ENCODE measurements around the gene C1QA.

The C1QA gene

DNA sequence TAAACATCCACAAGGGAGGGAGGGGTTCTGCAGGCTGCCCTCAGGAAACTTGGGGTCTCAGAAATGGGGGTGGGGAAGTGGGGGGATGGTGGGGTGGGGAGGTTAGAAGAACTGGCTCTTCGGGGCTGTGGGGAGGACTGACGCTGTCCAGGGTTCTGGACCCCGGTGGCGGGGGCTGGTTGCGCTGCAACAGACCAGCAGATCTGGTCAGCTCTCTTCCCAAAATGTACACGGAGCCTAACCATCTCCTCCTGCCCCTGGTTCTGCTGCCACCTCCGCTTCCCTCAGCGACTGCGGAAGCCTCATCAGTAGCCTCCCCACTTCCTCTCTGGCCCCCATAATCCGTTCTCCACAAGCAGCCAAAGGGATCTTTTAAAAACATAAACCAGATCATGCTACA lies 29.3 kb upstream of the C1QA start:
- Histone ChIP-seq H3K4me2 (ENCODE audit: low read length) (no peak overlapping the region), H3K27me3 (ENCODE audit: low read depth, low read length) (no peaks in the 10 kb centered on the region), H3K9me3 (ENCODE audit: insufficient read depth, low read length) (no peaks in the 10 kb centered on the region), H3K27ac (ENCODE audit: low read length) (no peak overlapping the region), H3K4me3 (ENCODE audit: low read length) (no peak overlapping the region), H2AFZ (ENCODE audit: low read depth, low read length) (no peak overlapping the region), H4K20me1 (ENCODE audit: insufficient read depth, low read length) (0 out of 2 replicates have a peak, but pooled peaks cover 2% of the 10 kb centered on the region), H3K4me1 (ENCODE audit: low read length) (no peaks in the 10 kb centered on the region), H3K36me3 (replicated peaks; ENCODE audit: low read depth, low read length) (no peaks in the 10 kb centered on the region), H3K79me2 (ENCODE audit: low read length) (no peaks in the 10 kb centered on the region), H3K9ac (ENCODE audit: low read length) (no peak overlapping the region)
- TF ChIP-seq, protein P1, sequence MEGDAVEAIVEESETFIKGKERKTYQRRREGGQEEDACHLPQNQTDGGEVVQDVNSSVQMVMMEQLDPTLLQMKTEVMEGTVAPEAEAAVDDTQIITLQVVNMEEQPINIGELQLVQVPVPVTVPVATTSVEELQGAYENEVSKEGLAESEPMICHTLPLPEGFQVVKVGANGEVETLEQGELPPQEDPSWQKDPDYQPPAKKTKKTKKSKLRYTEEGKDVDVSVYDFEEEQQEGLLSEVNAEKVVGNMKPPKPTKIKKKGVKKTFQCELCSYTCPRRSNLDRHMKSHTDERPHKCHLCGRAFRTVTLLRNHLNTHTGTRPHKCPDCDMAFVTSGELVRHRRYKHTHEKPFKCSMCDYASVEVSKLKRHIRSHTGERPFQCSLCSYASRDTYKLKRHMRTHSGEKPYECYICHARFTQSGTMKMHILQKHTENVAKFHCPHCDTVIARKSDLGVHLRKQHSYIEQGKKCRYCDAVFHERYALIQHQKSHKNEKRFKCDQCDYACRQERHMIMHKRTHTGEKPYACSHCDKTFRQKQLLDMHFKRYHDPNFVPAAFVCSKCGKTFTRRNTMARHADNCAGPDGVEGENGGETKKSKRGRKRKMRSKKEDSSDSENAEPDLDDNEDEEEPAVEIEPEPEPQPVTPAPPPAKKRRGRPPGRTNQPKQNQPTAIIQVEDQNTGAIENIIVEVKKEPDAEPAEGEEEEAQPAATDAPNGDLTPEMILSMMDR (IDR thresholded peaks at IDR 0.05; ENCODE audit: low read depth, low read length) = no peak

DNA sequence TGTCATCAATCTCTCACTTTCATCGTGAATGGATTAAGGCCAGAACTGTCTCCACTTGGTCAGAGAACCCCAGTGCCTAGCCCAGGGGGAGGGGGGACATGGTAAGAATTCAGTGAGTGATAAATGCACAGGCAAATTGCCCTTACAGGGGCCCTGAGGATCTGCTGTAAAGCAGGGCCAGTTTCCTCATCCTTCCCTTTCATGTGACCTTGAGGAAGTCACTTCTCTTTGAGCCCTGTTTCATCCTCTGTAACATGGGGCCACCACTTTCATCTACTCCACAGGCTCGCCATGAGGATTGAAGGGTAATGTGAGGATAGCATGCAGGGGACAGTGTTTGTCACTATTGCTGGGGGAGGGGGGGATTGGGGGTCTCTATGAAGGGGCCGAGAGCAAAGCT lies 28.1 kb upstream of the C1QA start:
- Histone ChIP-seq H3K36me3 (replicated peaks; ENCODE audit: low read depth, low read length) (no peaks in the 10 kb centered on the region), H3K4me1 (ENCODE audit: low read length) (no peaks in the 10 kb centered on the region), H4K20me1 (ENCODE audit: insufficient read depth, low read length) (0 out of 2 replicates have a peak, but pooled peaks cover 2% of the 10 kb centered on the region)

DNA sequence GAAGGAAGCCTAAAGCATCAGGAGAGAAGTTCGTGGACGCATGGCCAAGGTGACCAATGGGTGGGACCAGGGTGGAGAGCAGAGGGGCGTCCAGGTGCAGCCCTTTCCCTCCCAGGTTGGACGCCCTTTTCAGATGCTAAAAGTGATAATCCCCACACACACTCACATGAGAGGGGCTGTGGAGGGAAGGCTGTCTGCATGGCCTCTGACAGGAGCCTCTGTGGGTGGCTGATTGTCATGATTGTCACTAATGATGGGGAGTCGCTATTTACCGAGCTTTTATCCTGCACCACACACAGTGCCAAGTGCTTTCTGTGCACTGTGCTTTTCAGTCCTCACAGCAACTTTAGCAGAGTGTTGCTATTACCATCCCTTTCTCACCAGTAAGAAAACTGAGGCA lies 27.1 kb upstream of the C1QA start:
- no peak overlapping the region for H2AFZ ChIP-seq (ENCODE audit: low read depth, low read length)
- H4K20me1 ChIP-seq (ENCODE audit: insufficient read depth, low read length) = 0 out of 2 replicates have a peak, but pooled peaks cover 2% of the 10 kb centered on the region
- TF ChIP-seq EZH2phosphoT487 (IDR thresholded peaks at IDR 0.05; ENCODE audit: low read depth) = no peak
- TF ChIP-seq, protein P1 (IDR thresholded peaks at IDR 0.05; ENCODE audit: low read depth, low read length) = no peak
- no peaks in the 10 kb centered on the region for H3K27me3 ChIP-seq (ENCODE audit: low read depth, low read length)
- no peaks in the 10 kb centered on the region for H3K36me3 ChIP-seq (replicated peaks; ENCODE audit: low read depth, low read length)
- no peak overlapping the region for H3K27ac ChIP-seq (ENCODE audit: low read length)
- H3K4me2 ChIP-seq (ENCODE audit: low read length) = no peak overlapping the region
- no peaks in the 10 kb centered on the region for H3K4me1 ChIP-seq (ENCODE audit: low read length)
- no peaks in the 10 kb centered on the region for H3K79me2 ChIP-seq (ENCODE audit: low read length)
- H3K9ac ChIP-seq (ENCODE audit: low read length) = no peak overlapping the region
- H3K4me3 ChIP-seq (ENCODE audit: low read length) = no peak overlapping the region
- no peaks in the 10 kb centered on the region for H3K9me3 ChIP-seq (ENCODE audit: insufficient read depth, low read length)

More for the DNA sequence above, 28.1 kb upstream of the C1QA start:
- Histone ChIP-seq H3K27me3 (ENCODE audit: low read depth, low read length) (no peaks in the 10 kb centered on the region), H3K4me2 (ENCODE audit: low read length) (no peak overlapping the region), H3K27ac (ENCODE audit: low read length) (no peak overlapping the region), H3K9ac (ENCODE audit: low read length) (no peak overlapping the region), H3K4me3 (ENCODE audit: low read length) (no peak overlapping the region), H3K9me3 (ENCODE audit: insufficient read depth, low read length) (no peaks in the 10 kb centered on the region), H3K79me2 (ENCODE audit: low read length) (no peaks in the 10 kb centered on the region), H2AFZ (ENCODE audit: low read depth, low read length) (no peak overlapping the region)
- TF ChIP-seq, protein P1 (IDR thresholded peaks at IDR 0.05; ENCODE audit: low read depth, low read length) = no peak
- no peak for TF ChIP-seq EZH2phosphoT487 (IDR thresholded peaks at IDR 0.05; ENCODE audit: low read depth)

DNA sequence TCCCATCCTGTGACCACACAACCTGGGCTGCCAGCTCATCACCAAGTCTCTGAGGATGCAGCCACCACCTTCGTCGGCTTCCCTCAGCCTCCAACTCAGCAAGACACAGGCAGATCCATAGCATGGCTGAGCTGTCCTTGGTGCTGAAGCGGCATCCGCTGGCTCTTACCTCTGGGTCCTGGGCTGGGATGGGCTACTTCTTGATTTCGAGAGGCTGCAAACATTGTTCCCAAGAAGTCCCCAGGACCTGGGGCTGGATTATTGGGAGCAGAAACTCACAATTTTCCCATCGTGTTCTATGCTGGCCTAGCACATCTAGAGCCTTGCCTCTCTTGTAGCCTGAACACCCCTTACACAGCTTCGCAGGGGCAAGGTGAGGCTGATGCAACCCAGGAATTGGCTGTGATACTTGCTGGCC lies 24.9 kb upstream of the C1QA start:
- H4K20me1 ChIP-seq (ENCODE audit: insufficient read depth, low read length) = 0 out of 2 replicates have a peak, but pooled peaks cover 2% of the 10 kb centered on the region
- no peaks in the 10 kb centered on the region; the same call in 1 of the 2 replicates for H3K27me3 ChIP-seq (ENCODE audit: low read depth, low read length)
- H3K4me1 ChIP-seq (ENCODE audit: low read length) = no peaks in the 10 kb centered on the region

More for the DNA sequence above, 24.9 kb upstream of the C1QA start:
- Histone ChIP-seq H3K36me3 (replicated peaks; ENCODE audit: low read depth, low read length) (no peaks in the 10 kb centered on the region), H3K9me3 (ENCODE audit: insufficient read depth, low read length) (no peaks in the 10 kb centered on the region), H3K4me2 (ENCODE audit: low read length) (no peak overlapping the region), H3K4me3 (ENCODE audit: low read length) (no peak overlapping the region), H2AFZ (ENCODE audit: low read depth, low read length) (no peak overlapping the region), H3K79me2 (ENCODE audit: low read length) (no peaks in the 10 kb centered on the region), H3K9ac (ENCODE audit: low read length) (no peak overlapping the region), H3K27ac (ENCODE audit: low read length) (no peak overlapping the region)
- TF ChIP-seq, protein P1 (IDR thresholded peaks at IDR 0.05; ENCODE audit: low read depth, low read length) = no peak
